Measurements from ENCODE around the gene DZANK1. TPM values are rescaled to one million over a fixed set of nuclear protein-coding genes. Genes with fewer than 3 reads are reported as not detected.

DZANK1 gene
- total and polyA plus RNA-seq, 2 of the 8 experiments (the other 6 are each of a cell fraction or from before 2014, with no cell fraction given), result 8.0 to 9.9 TPM

GRCh38 chr20:18404172-18404571 lies 62.7 kb downstream of the DZANK1 start (continued):
- no peak for TF ChIP-seq CHD7 (IDR thresholded peaks at IDR 0.05; ENCODE audit: insufficient replicate concordance, low read length)
- no peak for TF ChIP-seq MAFK (IDR thresholded peaks at IDR 0.05; ENCODE audit: low read depth, low read length)
- no peak for TF ChIP-seq RXRA (IDR thresholded peaks at IDR 0.05; ENCODE audit: insufficient read depth, low read depth, low read length)
- TF ChIP-seq KDM5A (IDR thresholded peaks at IDR 0.05; ENCODE audit: low read length), result no peak
- no peak for TF ChIP-seq SAP30 (IDR thresholded peaks at IDR 0.05; ENCODE audit: insufficient read depth, insufficient replicate concordance, low read length)
- no peak for TF ChIP-seq BRCA1 (IDR thresholded peaks at IDR 0.05; ENCODE audit: low read depth, low read length)
- TF ChIP-seq CBX8 (IDR thresholded peaks at IDR 0.05; ENCODE audit: borderline replicate concordance, low read depth, low read length), result no peak
- no peak for TF ChIP-seq GABPA (IDR thresholded peaks at IDR 0.05; ENCODE audit: borderline replicate concordance, insufficient read depth, low read length)
- TF ChIP-seq EGR1 (IDR thresholded peaks at IDR 0.05; ENCODE audit: borderline replicate concordance, low read depth, low read length), result no peak
- no peak for TF ChIP-seq E2F6 (IDR thresholded peaks at IDR 0.05)
- no peak for TF ChIP-seq SUZ12 (IDR thresholded peaks at IDR 0.05; ENCODE audit: low read length)
- no peak for TF ChIP-seq POLR2A (IDR thresholded peaks at IDR 0.05; ENCODE audit: control extremely low read depth in 1 of 2, low read depth in 2 of 2, low read length in 2 of 2)
